ENCODE measurements around the gene MPLKIP. TPM values are rescaled to one million over a fixed set of nuclear protein-coding genes. Genes with fewer than 3 reads are reported as not detected.

Gene MPLKIP
- total RNA-seq, result 88.9 and 95.5 TPM in 2 replicates

DNA sequence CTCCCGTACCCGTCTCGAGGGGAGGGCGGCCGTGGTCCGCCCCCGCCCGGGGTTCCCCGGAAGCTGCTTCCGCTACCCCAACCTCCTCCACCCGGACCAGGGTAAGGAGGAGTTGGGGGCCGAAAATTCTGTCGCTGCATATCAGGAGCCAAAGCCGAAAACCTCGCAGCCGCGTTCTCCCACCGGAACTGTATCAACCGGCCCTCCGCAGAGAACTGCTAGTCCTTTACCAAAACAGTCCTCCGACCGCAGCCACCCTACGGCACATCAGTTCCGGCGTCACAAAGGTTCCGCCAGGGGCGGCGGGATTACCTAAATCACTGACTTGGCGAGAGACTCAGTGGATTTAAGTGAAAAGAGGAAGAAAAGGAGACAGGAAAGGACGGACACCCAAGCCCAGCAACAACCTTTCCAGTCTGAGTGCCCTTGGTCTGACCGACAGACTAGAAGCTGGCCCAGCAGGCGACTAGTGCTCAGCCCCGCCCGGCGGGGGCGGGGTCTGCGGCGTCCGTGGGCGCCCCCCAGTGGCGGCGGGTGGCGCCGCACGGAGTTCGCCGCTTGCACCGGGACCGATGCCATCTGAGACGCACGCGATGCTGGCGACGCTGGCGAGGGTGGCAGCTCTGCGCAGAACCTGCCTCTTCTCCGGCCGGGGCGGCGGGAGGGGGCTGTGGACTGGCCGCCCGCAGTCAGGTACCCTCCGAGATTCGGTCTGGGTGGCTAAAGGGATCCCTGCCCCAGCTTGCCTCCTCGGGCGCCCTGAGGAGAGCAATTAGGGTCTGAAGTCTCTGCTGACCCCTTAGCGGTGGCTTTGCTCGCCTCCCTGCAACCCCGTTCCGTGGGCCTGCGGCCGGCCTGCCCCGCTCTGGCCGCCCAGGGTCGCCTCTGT lies at the start of gene MPLKIP, which contains the start of gene SUGCT:
TSS of gene MPLKIP (minus strand) at position 195 of the 889 bp plus-strand sequence. CDS start at position 140, 55 bp downstream.
TSS of gene SUGCT (plus strand) at position 578 of the 889 bp plus-strand sequence.

Other genes with a start within 250 kb of the MPLKIP start
- gene CDK13, start 184.4 kb downstream of the MPLKIP start, total RNA-seq, result 36.9 and 46.3 TPM in 2 replicates
- gene SUGCT, start 383 bp upstream of the MPLKIP start, total RNA-seq, result 7.0 and 11.1 TPM in 2 replicates

Measured in pericardium fibroblast (primary cell).